Astrocyte (in vitro differentiated cells and primary cell): ENCODE results near the gene LANCL2.

Experiments
- CTCF ChIP-seq: IDR thresholded peaks from 2 replicates; pipeline ENCODE4 v1.5.1; 2011; ENCODE audit warnings: low read depth, mild to moderate bottlenecking, inconsistent platforms, low read length, moderate library complexity; ENCODE audit not compliant: insufficient read depth
- EZH2 ChIP-seq: IDR thresholded peaks from 2 replicates; pipeline ENCODE4 v1.6.1; 2012; ENCODE audit warnings: mild to moderate bottlenecking, low read length, inconsistent platforms; ENCODE audit not compliant: insufficient read depth

- TF ChIP-seq CTCF, result no peak
- no peak for TF ChIP-seq EZH2
Observed at GRCh38 chr7:55411844-55412243, 46.7 kb downstream of the LANCL2 start.
